ENCODE measurements around the gene YWHAQ. TPM values are rescaled to one million over a fixed set of nuclear protein-coding genes. Genes with fewer than 3 reads are reported as not detected.

The YWHAQ gene
- total RNA-seq, 4 donors from 2014 or later: 223 to 239 (median 230) TPM

- Histone ChIP-seq H3K9me3 (no peaks in the 10 kb centered on the region), H3K36me3 (peaks cover 0 to 5% (median 0%) of the 10 kb centered on the region in 4 donors), H3K27ac (replicated peaks in 1 of 4) (peak overlapping the region; percentile 57 to 98 (median 62)), H3K4me1 (peaks cover 22 to 42% (median 40%) of the 10 kb centered on the region in 4 donors), H3K27me3 (no peaks in the 10 kb centered on the region), H3K4me3 (no peak overlapping the region)
- TF ChIP-seq POLR2AphosphoS5 (IDR thresholded peaks at IDR 0.05): peak; percentile 34 to 40
- no peak for TF ChIP-seq POLR2A (IDR thresholded peaks at IDR 0.05; ENCODE audit: low read depth)
- no peak for TF ChIP-seq CTCF (IDR thresholded peaks at IDR 0.05)
- no peak for TF ChIP-seq EP300 (IDR thresholded peaks at IDR 0.05)
- DNase-seq (ENCODE audit: extremely low spot score): no peak
- WGBS: 88% methylated on average over 1 of the region's 1 CpG
- intact Hi-C loops (cut with DNase I): no loop called here
Measured at GRCh38 chr2:9558948-9559381, 71.8 kb downstream of the YWHAQ start.

- Histone ChIP-seq H3K27ac (replicated peaks in 1 of 4) (peak overlapping the region; percentile 96 to 99 (median 98)), H3K4me3 (peak overlapping the region; percentile 74 to 96 (median 83)), H3K9me3 (no peaks in the 10 kb centered on the region), H3K27me3 (no peaks in the 10 kb centered on the region), H3K36me3 (peaks cover 0 to 5% (median 0%) of the 10 kb centered on the region in 4 donors), H3K4me1 (peaks cover 50 to 69% (median 67%) of the 10 kb centered on the region in 4 donors)
- WGBS: 2% methylated on average over 26 of the region's 32 CpGs
- no peak for DNase-seq (ENCODE audit: extremely low spot score)
- intact Hi-C loops (cut with DNase I): no loop called here
- TF ChIP-seq EP300 (IDR thresholded peaks at IDR 0.05) (no peak), POLR2AphosphoS5 (IDR thresholded peaks at IDR 0.05) (no peak), POLR2A (IDR thresholded peaks at IDR 0.05; ENCODE audit: low read depth) (no peak), CTCF (IDR thresholded peaks at IDR 0.05) (no peak)
Measured at GRCh38 chr2:9556121-9556743, 74.6 kb downstream of the YWHAQ start.

GRCh38 chr2:9555297-9556120 is 75.3 kb downstream of the YWHAQ start, which contains the start of gene ADAM17:
ADAM17 (minus strand) TSS chr2:9555830; CDS start chr2:9555605, 225 bp downstream.
- Histone ChIP-seq H3K4me1 (peaks cover 56 to 76% (median 74%) of the 10 kb centered on the region in 4 donors), H3K27ac (replicated peaks in 1 of 4) (peak within 1 kb of the TSS; percentile 96 to 99 (median 98)), H3K4me3 (peak within 1 kb of the TSS; percentile 74 to 96 (median 83)), H3K36me3 (peaks cover 0 to 5% (median 0%) of the 10 kb centered on the region in 4 donors), H3K27me3 (no peaks in the 10 kb centered on the region), H3K9me3 (no peaks in the 10 kb centered on the region)
- TF ChIP-seq CTCF (IDR thresholded peaks at IDR 0.05): peak; percentile 25 to 68 (median 31)
- TF ChIP-seq POLR2A (IDR thresholded peaks at IDR 0.05; ENCODE audit: low read depth): peak; percentile 82
- TF ChIP-seq POLR2AphosphoS5 (IDR thresholded peaks at IDR 0.05): peak; percentile 97
- peak; percentile 54 for TF ChIP-seq EP300 (IDR thresholded peaks at IDR 0.05)
- DNase-seq (ENCODE audit: extremely low spot score): peak; percentile 99
- intact Hi-C loops (cut with DNase I): loop anchor here (2.0 kb wide), 1 partner anchor 75 kb away; the partner anchor contains the start of gene YWHAQ
- 0% methylated on average over 22 of the region's 73 CpGs for WGBS

- peaks cover 59 to 82% (median 80%) of the 10 kb centered on the region in 4 donors for H3K4me1 ChIP-seq
Measured at GRCh38 chr2:9554921-9555296, 75.9 kb downstream of the YWHAQ start.

More at GRCh38 chr2:9554921-9555296, 75.9 kb downstream of the YWHAQ start:
- no peak for DNase-seq (ENCODE audit: extremely low spot score)
- Histone ChIP-seq H3K9me3 (no peaks in the 10 kb centered on the region), H3K27ac (replicated peaks in 1 of 4) (peak overlapping the region; percentile 96 to 99 (median 98)), H3K4me3 (peak overlapping the region; percentile 74 to 96 (median 83)), H3K27me3 (no peaks in the 10 kb centered on the region), H3K36me3 (peaks cover 0 to 5% (median 0%) of the 10 kb centered on the region in 4 donors)
- 0% methylated on average over 9 of the region's 9 CpGs for WGBS
- intact Hi-C loops (cut with DNase I): loop anchor here (2.0 to 5.0 kb wide), 2 partner anchors 76 to 78 kb away; partner anchors contain the start of gene YWHAQ
- TF ChIP-seq POLR2A (IDR thresholded peaks at IDR 0.05; ENCODE audit: low read depth) (peak; percentile 14), POLR2AphosphoS5 (IDR thresholded peaks at IDR 0.05) (peak; percentile 27 to 47), EP300 (IDR thresholded peaks at IDR 0.05) (no peak)
